Tibial nerve (tissue), 4 donors: Measurements from ENCODE around the gene SNX11. TPM values are rescaled to one million over a fixed set of nuclear protein-coding genes. Genes with fewer than 3 reads are reported as not detected.

Source experiments
- DNase-seq, 2 donors: peaks; one replicate each; pipeline ENCODE4 v3.0.0-alpha.2; 2019; ENCODE audit warnings: low spot score in 2 of 2
- H3K27ac ChIP-seq, 4 donors: fragments of 200-600 bp; sonication (generic) in 3 of 4; one replicate each; pipeline ENCODE4 v1.5.1; 2017 to 2019; ENCODE audit warnings: mild to moderate bottlenecking in 1 of 4
- H3K27me3 ChIP-seq, 2 donors: fragments of 200-600 bp; sonication (generic) in 1 of 2; one replicate each; pipeline versions ENCODE4 v1.5.1 to v1.6.0; 2017 to 2019
- H3K36me3 ChIP-seq, 3 donors: fragments of 200-600 bp; sonication (generic); one replicate each; pipeline ENCODE4 v1.5.1; 2018 to 2019
- H3K4me1 ChIP-seq, 4 donors: fragments of 200-600 bp; sonication (generic) in 3 of 4; one replicate each; pipeline ENCODE4 v1.5.1; 2017 to 2019
- H3K4me3 ChIP-seq, 4 donors: fragments of 200-600 bp; sonication (generic) in 3 of 4; one replicate each; pipeline ENCODE4 v1.5.1; 2017 to 2019; ENCODE audit warnings: mild to moderate bottlenecking in 1 of 4, moderate library complexity in 1 of 4
- H3K9me3 ChIP-seq, 4 donors: fragments of 200-600 bp; sonication (generic) in 3 of 4; one replicate each; pipeline ENCODE4 v1.5.1; 2017 to 2019
- EP300 ChIP-seq, 2 donors: sonication (generic); formaldehyde crosslinking; IDR thresholded peaks; one replicate each; pipeline ENCODE4 v1.6.1; 2017; ENCODE audit warnings: antibody characterized with exemption in 2 of 2, mild to moderate bottlenecking in 1 of 2
- POLR2A ChIP-seq, 2 donors: fragments of 450-650 bp; IDR thresholded peaks; one replicate each; pipeline ENCODE4 v1.6.1; 2017; ENCODE audit warnings: antibody characterized with exemption in 2 of 2, mild to moderate bottlenecking in 2 of 2, moderate library complexity in 2 of 2
- WGBS, 2 donors: methylation state at CpG; one replicate each; pipeline ENCODE4 v1.1.5; 2018; 5-methylcytosine and 5-hydroxymethylcytosine counted together
- total RNA-seq, 4 donors: library from RNA; depleted of rRNA; stranded (reverse); fragments of >200 nt; gene quantifications; one replicate each; pipeline ENCODE4 v1.1.0, GENCODE V29; 2016
- TF ChIP-seq, protein P1 (sequence below), 5 experiments: fragments of 200-600 bp in 3 of 5; fragments of 450-650 bp in 2 of 5; sonication (generic) in 3 of 5; IDR thresholded peaks; one replicate each; pipeline ENCODE4 v1.5.1; 2016 to 2019; ENCODE audit warnings: antibody characterized with exemption in 5 of 5, mild to moderate bottlenecking in 3 of 5, moderate library complexity in 2 of 5

Gene SNX11
- total RNA-seq, 4 donors from 2014 or later = 10.0 to 17.2 (median 16.2) TPM

DNA sequence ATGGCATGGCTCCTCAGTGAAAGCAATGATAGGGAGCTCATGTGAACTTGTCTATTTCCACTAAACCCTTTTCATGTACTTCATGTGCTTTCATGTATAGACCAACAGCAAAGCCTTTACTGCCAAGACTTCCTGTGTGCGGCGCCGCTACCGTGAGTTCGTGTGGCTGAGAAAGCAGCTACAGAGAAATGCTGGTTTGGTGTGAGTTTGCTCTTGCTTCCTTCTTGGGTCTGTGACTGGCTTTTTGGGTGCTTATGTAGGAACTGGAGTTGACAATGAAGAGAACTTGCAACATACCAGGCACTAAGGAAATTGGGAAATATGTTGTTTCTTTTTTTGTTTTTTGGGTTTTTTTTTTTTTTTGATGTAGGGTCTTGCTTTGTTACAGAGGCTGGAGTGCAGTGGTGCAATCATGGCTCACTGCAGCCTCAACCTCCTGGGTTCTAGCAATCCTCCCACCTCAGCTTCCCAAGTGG, 5.7 kb downstream of the SNX11 start:
- DNase-seq = peak in 1 of 2 donors; percentile 20
- peaks cover 0 to 30% (median 16%) of the 10 kb centered on the region in 4 donors for H3K4me1 ChIP-seq
- TF ChIP-seq EP300 (IDR thresholded peaks at IDR 0.05) (peak in 1 of 2 donors; percentile 61), POLR2A (IDR thresholded peaks at IDR 0.05) (no peak)
- TF ChIP-seq, protein P1, sequence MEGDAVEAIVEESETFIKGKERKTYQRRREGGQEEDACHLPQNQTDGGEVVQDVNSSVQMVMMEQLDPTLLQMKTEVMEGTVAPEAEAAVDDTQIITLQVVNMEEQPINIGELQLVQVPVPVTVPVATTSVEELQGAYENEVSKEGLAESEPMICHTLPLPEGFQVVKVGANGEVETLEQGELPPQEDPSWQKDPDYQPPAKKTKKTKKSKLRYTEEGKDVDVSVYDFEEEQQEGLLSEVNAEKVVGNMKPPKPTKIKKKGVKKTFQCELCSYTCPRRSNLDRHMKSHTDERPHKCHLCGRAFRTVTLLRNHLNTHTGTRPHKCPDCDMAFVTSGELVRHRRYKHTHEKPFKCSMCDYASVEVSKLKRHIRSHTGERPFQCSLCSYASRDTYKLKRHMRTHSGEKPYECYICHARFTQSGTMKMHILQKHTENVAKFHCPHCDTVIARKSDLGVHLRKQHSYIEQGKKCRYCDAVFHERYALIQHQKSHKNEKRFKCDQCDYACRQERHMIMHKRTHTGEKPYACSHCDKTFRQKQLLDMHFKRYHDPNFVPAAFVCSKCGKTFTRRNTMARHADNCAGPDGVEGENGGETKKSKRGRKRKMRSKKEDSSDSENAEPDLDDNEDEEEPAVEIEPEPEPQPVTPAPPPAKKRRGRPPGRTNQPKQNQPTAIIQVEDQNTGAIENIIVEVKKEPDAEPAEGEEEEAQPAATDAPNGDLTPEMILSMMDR (IDR thresholded peaks at IDR 0.05) = no peak
- H3K4me3 ChIP-seq = no peak overlapping the region
- whole genome bisulfite sequencing, 2 donors = 75 to 84% methylated on average over 5 of the region's 5 CpGs
- no peaks in the 10 kb centered on the region for H3K9me3 ChIP-seq
- H3K27me3 ChIP-seq = no peaks in the 10 kb centered on the region
- H3K27ac ChIP-seq = peak overlapping the region in 2 of 4 donors; percentile 29 to 36
- H3K36me3 ChIP-seq = peaks cover 0 to 53% (median 8%) of the 10 kb centered on the region in 3 donors

DNA sequence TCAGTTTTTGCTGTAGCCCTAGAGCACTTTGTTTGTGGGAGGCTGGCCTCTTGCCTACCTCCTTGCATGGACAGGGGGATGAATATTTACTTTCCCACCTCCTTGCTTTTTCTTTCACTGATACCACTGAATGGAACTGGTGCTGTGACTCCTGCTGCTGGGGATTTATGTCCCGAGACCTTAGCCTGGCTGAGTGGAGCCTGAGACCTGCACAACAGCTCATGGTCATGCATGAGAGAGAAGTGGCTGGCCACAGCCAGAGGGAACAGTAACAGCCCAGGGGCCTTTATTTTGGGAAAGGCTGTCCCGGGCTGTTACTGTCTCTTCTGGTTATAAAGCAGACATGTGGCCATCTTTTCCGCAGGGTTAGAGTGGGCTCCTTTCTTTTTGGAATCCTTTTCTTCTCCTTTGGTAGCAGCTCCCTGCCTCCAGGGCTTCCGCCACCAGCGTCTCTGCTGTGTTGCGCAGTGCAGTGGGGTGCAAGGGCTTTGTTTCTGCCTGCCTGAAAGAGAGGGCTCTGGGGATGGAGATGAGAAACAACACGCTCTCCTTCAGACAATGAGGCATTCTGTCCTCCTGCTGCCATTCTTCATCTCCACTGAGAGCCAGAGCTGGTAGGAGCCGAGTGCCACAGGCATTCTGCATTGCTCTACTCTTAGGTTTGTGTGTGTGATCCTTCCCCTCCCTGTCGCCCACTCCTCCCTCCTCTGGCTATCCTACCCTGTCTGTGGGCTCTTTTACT, 14.5 kb downstream of the SNX11 start:
- H3K27ac ChIP-seq = peak overlapping the region in 2 of 4 donors; percentile 18 to 51
- no peaks in the 10 kb centered on the region for H3K27me3 ChIP-seq
- H3K4me3 ChIP-seq = no peak overlapping the region
- 56 to 70% methylated on average over 9 of the region's 9 CpGs for WGBS, 2 donors
- H3K9me3 ChIP-seq = no peaks in the 10 kb centered on the region
- peaks cover 0 to 14% (median 0%) of the 10 kb centered on the region in 4 donors for H3K4me1 ChIP-seq
- no peak for DNase-seq
- H3K36me3 ChIP-seq = peaks cover 0 to 89% (median 17%) of the 10 kb centered on the region in 3 donors
- TF ChIP-seq EP300 (IDR thresholded peaks at IDR 0.05) = no peak
- TF ChIP-seq, protein P1 (IDR thresholded peaks at IDR 0.05) = no peak
- no peak for TF ChIP-seq POLR2A (IDR thresholded peaks at IDR 0.05)

GRCh38 chr17:48122665-48123045, 15.1 kb downstream of the SNX11 start:
- H3K4me3 ChIP-seq = no peak overlapping the region
- H3K27ac ChIP-seq = peak overlapping the region in 2 of 4 donors; percentile 18 to 51
- no peaks in the 10 kb centered on the region for H3K9me3 ChIP-seq
- peaks cover 0 to 84% (median 15%) of the 10 kb centered on the region in 3 donors for H3K36me3 ChIP-seq
- peaks cover 0 to 19% (median 0%) of the 10 kb centered on the region in 4 donors for H3K4me1 ChIP-seq
- DNase-seq = no peak
- TF ChIP-seq POLR2A (IDR thresholded peaks at IDR 0.05) (no peak), EP300 (IDR thresholded peaks at IDR 0.05) (no peak)
- TF ChIP-seq, protein P1 (IDR thresholded peaks at IDR 0.05) = no peak
- no peaks in the 10 kb centered on the region for H3K27me3 ChIP-seq
- 69 to 71% methylated on average over 3 of the region's 3 CpGs for WGBS, 2 donors

DNA sequence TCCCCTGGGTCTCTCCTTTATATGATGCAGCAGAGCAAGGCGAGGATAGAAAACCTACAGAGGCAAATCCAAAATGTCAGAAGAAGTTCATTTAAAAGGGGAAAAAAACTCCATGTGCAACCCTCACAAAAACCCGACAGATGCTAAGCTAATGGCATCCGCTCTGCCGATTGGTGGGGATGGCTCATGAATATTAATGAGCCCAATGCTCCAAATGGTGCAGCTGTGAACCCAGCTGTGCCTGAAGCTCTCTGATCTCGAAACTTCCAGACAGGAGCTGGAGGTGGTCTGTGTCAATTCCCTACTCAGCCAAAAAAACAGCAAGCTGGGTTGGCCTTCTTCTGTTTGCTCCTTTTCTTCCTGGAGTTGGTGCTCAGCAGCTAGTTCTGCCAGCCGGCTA, 15.5 kb downstream of the SNX11 start:
- Histone ChIP-seq H3K4me3 (no peak overlapping the region), H3K4me1 (peaks cover 0 to 19% (median 0%) of the 10 kb centered on the region in 4 donors), H3K27ac (peak overlapping the region in 1 of 4 donors; percentile 51), H3K9me3 (no peaks in the 10 kb centered on the region), H3K27me3 (no peaks in the 10 kb centered on the region), H3K36me3 (peaks cover 0 to 80% (median 11%) of the 10 kb centered on the region in 3 donors)
- WGBS, 2 donors = 70 to 73% methylated on average over 6 of the region's 6 CpGs
- no peak for TF ChIP-seq POLR2A (IDR thresholded peaks at IDR 0.05)
- TF ChIP-seq, protein P1 (IDR thresholded peaks at IDR 0.05) = no peak
- TF ChIP-seq EP300 (IDR thresholded peaks at IDR 0.05) = no peak
- no peak for DNase-seq

DNA sequence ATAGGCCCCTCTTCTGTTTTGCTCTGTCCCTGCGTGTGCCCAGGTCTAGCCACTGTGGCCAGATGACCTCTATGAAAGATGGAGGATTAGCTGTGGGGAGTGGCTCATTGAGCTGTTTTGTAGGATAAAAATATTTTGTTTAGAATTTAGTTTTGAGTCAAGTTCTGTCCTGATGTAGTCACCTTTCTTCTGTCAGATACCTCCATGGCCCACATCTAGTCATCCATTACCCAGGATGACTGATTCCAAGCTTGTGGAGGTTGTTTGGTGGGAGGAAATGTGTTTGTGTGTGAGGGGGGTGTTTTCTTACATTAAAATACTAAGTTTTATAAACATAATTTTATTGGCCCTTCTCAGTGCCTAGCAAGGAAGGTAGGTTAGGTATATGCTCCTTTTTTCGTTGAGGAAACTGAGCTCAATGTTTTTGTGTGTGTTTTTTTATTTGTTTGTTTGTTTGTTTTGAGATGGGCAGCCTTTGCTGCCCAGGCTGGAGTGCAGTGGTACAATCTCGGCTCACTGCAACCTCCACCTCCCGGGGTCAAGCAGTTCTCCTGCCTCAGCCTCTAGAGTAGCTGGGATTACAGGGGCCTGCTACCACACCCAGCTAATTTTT, 16.3 kb downstream of the SNX11 start:
- Histone ChIP-seq H3K4me3 (no peak overlapping the region), H3K4me1 (peaks cover 0 to 19% (median 0%) of the 10 kb centered on the region in 4 donors), H3K27me3 (no peaks in the 10 kb centered on the region), H3K9me3 (no peaks in the 10 kb centered on the region), H3K27ac (no peak overlapping the region), H3K36me3 (peaks cover 0 to 72% (median 9%) of the 10 kb centered on the region in 3 donors)
- TF ChIP-seq, protein P1 (IDR thresholded peaks at IDR 0.05) = no peak
- no peak for TF ChIP-seq EP300 (IDR thresholded peaks at IDR 0.05)
- TF ChIP-seq POLR2A (IDR thresholded peaks at IDR 0.05) = no peak
- no peak for DNase-seq
- 90 to 91% methylated on average over 4 of the region's 4 CpGs for WGBS, 2 donors
